HL-60 (cell line): ENCODE results near the gene ELFN2.

ENCODE experiments used
- DNase-seq, 2 experiments: peaks; one replicate each; pipeline ENCODE4 v3.0.0-alpha.2; 2010 to 2020; ENCODE audit warnings: low read depth in 1 of 2, low spot score in 1 of 2
- H3K27ac ChIP-seq: fragments of 250-450 bp; sonication (Bioruptor Pico); replicated peaks from 2 replicates; pipeline ENCODE4 v1.5.1; 2020; ENCODE audit warnings: mild to moderate bottlenecking, moderate library complexity
- H3K27me3 ChIP-seq: fragments of 250-450 bp; sonication (Bioruptor Pico); 2 replicates; pipeline ENCODE4 v1.5.1; 2021; ENCODE audit warnings: mild to moderate bottlenecking, moderate library complexity; ENCODE audit not compliant: insufficient read depth, poor library complexity, severe bottlenecking
- H3K4me3 ChIP-seq: replicated peaks from 2 replicates; pipeline ENCODE4 v1.5.1; 2011; ENCODE audit warnings: mild to moderate bottlenecking, control low read depth, low read length; ENCODE audit not compliant: insufficient read depth
- CTCF ChIP-seq: IDR thresholded peaks from one replicate; pipeline ENCODE4 v1.5.1; 2011; ENCODE audit warnings: low read length, control low read depth, inconsistent platforms; ENCODE audit not compliant: insufficient read depth
- GABPA ChIP-seq: IDR thresholded peaks from 2 replicates; pipeline ENCODE4 v1.6.1; 2012; ENCODE audit warnings: low read depth
- POLR2AphosphoS5 ChIP-seq: IDR thresholded peaks from 2 replicates; pipeline ENCODE4 v1.6.1; 2012; ENCODE audit warnings: low read depth
- REST ChIP-seq: IDR thresholded peaks from 2 replicates; pipeline ENCODE4 v1.6.1; 2012; ENCODE audit warnings: low read depth; ENCODE audit not compliant: insufficient replicate concordance
- SPI1 ChIP-seq: IDR thresholded peaks from 2 replicates; pipeline ENCODE4 v1.6.1; 2012; ENCODE audit warnings: low read depth, mild to moderate bottlenecking, borderline replicate concordance
- long read RNA-seq: library from polyadenylated mRNA; unstranded; transcript quantifications from one replicate; pipeline ENCODE4 v2.0.0, GENCODE V29; 2020

Gene ELFN2
- long read RNA-seq: 0 reads

- Histone ChIP-seq H3K27ac (no peak within 1 kb of the TSS), H3K4me3 (no peak within 1 kb of the TSS; the same call in 1 of the 2 replicates), H3K27me3 (peaks cover 80% of the 10 kb centered on the region)
- TF ChIP-seq CTCF (no peak), POLR2AphosphoS5 (no peak), REST (no peak), SPI1 (no peak)
- no peak for DNase-seq
Measured at GRCh38 chr22:37427135-37427710, at the start of gene ELFN2. Gene ELFN2 (minus strand): TSS chr22:37427479. CDS start chr22:37375534, 51,945 bp downstream.

GRCh38 chr22:37476389-37477329, 49.4 kb upstream of the ELFN2 start:
- Histone ChIP-seq H3K27me3 (no peaks in the 10 kb centered on the region), H3K4me3 (no peak overlapping the region), H3K27ac (no peak overlapping the region)
- no peak for TF ChIP-seq REST
- no peak for TF ChIP-seq GABPA
- TF ChIP-seq CTCF: no peak
- no peak for TF ChIP-seq POLR2AphosphoS5
- TF ChIP-seq SPI1: no peak
- no peak for DNase-seq

- Histone ChIP-seq H3K4me3 (no peak overlapping the region), H3K27ac (no peak overlapping the region), H3K27me3 (no peaks in the 10 kb centered on the region)
- TF ChIP-seq GABPA: no peak
- TF ChIP-seq SPI1: no peak
- TF ChIP-seq CTCF: no peak
- no peak for TF ChIP-seq POLR2AphosphoS5
- no peak for TF ChIP-seq REST
- DNase-seq: no peak
Measured at GRCh38 chr22:37474447-37475090, 47.3 kb upstream of the ELFN2 start.
